Inflammatory macrophage treated with lipopolysaccharide for 4 hours (primary cell): Measurements from ENCODE around the gene INHA.

Source experiments
- DNase-seq: peaks from one replicate; pipeline ENCODE4 v3.0.0-alpha.2; 2020

Gene INHA

DNA sequence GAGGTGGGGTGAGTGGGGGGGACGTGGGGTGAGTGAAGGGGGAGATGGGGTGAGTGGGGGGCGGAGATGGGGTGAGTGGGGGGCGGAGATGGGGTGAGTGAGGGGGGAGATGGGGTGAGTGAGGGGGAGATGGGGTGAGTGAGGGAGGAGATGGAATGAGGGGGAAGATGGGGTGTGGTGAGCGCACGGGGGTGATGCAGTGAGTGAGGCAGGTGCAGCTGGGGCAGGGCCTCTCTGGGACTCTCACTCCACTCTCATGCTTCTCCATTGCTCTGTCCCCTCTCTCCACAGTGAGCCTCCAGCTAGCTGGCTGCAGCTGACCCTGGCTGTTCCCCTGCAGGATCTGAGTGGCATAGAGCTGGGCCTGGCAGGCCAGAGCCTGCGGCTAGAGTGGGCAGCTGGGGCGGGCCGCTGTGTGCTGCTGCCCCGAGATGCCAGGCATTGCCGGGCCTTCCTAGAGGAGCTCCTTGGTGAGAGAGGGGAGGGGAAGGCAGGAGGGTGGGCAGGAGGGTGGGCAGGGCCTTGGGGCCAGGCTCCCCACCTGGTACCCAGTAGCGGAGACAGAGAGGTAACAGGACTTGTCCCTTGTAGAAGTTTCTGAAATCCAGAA is 41.5 kb downstream of the INHA start:
- no peak for DNase-seq

DNA sequence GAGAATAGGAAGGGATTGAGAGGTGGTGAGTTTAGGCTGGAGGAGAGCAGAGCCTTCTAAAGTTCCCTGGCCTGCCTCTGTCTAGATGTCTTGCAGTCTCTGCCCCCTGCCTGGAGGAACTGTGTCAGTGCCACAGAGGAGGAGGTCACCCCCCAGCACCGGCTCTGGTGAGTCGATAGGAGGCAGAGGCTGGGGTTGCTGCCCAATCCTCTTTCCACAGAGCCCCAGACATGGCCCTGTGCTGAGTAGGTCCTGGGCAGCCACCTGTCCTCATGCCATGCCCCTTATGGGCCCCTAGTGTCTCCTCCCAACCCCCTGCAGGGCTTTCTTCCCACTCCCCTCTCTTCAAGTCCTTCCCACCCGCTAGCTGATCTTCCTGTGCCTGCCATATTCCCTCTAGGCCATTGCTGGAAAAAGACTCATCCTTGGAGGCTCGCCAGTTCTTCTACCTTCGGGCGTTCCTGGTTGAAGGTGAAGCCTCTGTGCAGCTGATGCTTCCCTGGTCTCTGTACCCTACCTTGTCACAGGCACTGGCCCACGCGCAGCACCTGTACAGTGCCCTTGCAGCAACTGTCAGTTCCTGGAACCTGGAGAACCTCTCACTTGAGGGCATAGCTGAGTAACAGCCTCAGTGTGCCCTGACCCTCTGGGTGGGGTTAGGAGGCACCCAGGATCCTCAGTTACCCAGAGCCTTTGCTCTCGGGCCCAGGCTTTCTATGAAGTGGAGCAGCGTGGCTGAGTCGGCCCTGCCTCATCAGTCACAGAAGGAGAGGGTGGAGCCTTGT is 42.2 kb downstream of the INHA start:
- DNase-seq = no peak

DNA sequence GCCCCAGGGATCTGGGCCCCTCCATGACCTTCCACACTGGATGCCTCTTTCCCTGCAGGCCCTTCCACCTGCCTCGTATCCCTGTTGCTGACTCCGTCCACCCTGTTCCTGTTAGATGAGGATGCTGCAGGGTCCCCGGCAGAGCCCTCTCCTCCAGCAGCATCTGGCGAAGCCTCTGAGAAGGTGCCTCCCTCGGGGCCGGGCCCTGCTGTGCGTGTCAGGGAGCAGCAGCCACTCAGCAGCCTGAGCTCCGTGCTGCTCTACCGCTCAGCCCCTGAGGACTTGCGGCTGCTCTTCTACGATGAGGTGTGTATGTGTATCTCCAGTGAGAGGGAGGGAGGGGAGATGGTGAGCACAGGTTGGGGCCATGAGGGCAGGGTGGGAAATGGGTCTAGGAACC is 42.9 kb downstream of the INHA start:
- no peak for DNase-seq

DNA sequence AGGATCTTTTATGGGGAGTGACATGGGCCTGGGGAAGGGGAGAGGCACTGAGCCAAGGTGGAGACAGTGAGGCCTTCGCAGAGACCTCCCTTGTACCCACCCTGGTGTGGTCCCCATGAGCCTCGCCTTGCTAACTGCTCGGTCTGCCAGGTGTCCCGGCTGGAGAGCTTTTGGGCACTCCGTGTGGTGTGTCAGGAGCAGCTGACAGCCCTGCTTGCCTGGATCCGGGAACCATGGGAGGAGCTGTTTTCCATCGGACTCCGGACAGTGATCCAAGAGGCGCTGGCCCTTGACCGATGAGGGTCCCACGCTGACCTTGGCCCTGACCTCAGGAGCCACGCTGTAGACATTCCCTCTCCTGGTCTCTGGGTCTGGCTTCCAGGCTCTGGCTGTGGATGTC is 43.8 kb downstream of the INHA start:
- no peak for DNase-seq

DNA sequence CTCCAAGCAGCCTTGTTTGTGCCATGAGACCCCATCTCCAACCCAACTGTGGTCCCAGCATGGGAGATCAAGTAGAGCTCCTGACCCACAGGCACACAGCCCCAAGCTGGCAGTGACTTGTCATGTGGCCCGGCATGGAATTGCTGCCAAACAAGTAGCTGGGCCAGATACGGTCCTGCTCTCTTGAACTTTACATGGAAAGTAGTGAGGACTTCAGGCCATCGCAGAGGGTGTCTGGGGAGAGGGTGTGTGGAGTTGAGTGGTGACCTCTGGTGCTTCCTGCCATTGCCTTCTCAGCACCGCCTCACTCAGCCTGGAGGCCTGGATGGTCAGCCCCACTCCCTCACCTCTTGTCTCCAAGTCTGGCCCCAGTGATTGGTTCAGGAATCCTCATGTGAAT is 44.4 kb downstream of the INHA start:
- DNase-seq = no peak

DNA sequence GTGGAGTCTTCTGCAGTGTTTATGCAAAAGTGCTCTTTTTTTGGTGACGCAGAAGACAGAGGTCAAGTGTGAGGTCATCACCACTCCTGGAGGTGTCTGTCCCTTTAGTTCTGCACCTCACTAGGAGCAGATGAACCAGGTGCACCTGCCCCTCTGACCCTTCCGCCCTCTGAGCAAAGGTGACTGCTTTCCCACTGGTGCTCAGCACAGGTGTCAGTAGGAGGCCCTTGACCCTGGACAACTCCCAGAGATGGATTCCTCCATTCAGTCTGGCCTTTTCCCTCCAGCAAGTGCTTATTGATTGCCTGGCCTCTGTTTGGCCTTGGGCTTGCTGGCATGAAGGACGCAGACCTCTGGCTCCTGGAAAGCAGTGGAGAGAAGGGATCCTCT is 46.6 kb downstream of the INHA start:
- DNase-seq = no peak

DNA sequence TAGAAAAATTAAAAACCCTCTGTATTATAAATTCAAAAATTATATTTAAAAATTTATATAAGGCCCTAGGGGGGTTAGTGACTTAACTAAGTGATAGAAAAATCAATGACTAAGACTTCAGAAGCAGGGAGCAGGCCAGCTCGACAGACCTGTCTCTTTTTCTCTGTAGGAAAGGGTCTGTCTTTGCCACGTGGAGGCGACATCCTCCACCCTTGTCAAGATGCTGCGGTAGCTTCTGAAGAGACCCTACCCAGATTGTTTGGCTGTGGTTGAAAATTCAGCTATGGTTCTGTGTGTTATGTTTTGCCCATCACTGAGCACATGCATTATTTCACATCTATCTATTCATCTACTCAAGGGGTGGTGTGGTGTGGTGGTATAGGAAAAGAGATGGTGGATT is 47.1 kb downstream of the INHA start:
- DNase-seq = no peak

DNA sequence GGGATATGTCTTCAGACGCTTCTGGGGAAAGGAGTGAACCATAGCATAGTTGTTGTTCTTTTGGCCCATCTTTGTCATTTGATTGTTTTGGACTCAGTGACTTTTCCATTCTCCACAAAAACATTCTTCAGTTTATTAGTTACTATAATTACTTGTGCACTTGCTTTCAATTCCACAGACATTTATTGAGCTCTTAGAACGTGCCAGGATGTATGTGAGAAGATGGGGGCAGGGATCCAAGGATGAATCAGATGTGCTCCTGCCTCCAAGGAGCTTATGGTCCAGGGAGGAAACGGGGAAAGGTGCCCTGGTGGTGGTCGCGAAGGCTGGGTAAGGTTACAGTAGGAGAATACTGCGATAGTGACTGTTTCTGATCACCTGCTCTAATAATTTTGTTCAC is 48.4 kb downstream of the INHA start:
- DNase-seq = no peak

DNA sequence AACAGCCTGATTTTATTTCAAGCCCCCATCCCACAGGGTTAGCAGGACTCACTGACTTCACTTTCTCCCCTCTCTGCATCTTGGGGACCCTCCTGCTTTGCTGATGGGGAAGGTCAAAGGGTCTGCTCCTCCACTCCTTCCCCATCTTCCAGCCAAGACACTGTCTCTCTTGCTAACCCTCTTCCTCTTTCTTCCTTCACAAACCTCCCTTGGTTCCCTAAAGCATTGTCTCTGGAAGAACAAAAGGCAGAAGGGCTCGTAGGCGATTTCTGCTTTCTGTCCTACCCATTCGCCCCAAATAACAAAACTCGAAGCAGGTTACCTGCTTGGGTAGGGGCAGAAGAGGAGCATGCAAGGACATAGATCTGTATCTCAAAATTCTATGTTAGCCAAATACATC is 49.8 kb downstream of the INHA start:
- DNase-seq = peak; percentile 8

DNA sequence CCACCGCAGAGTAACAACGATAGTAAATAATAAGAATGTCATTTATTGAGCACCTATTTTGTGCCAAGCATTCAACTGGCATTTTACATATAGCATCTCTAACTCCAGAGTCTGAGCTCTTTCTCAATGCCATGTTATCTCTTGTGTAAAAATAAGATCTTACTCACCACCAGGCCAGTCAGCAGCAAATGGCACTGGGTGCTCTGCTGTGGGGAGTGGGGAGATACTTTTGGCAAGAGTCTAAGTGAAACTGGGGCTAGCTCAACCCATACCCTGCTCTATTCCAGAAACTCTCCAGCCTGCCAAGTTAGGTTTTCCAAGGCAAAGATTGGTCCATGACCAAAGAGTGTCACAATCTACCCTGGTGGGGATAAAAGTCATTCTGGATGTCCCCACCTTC is 50.4 kb downstream of the INHA start:
- no peak for DNase-seq

DNA sequence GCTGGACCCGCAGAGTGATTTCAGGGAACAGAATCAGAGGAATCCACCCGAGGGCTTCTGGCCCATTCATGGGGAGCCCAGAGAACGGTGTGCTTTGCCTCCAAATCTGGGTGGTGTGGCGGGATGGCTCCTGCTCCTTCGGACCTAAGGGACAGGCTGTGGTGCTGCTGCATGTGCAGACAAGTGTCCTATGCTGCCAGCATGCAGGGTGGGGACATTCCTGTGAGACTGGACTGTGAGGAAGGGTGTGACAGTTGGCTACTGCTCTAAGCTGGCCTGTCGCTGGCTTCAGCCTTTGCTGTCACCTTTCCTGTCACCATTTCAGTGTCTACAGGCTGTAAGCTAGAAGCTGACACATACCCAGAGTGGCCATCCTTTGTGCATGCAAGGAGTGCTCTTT is 52.5 kb downstream of the INHA start:
- no peak for DNase-seq

DNA sequence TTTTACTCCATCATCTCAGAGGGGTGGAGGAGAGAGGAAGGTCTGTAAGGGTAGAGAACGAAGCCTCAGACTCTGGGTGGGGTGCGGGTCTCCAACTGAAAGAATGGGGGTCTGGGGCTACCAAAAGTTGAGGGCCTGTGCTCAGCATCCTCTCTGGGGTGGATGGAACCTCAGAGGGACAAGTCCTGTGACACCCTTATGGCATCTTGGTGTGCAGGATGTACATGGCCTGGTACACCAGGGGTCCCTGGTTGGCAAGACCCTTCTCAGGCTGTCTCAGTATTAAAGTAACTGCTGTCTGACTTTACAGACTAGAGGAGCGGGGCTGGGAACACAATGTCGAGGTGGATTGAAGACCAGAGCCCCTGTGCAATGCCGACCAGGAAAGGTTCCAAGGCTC is 53.1 kb downstream of the INHA start:
- no peak for DNase-seq
